A549 (cell line): ENCODE measurements around the gene UNCX. TPM values are rescaled to one million over a fixed set of nuclear protein-coding genes. Genes with fewer than 3 reads are reported as not detected.

Experiments used
- ATAC-seq, 2 experiments: fragments of 200-7000 bp in 1 of 2; fragments of >200 bp in 1 of 2; cut with Nextera tagmentation in 1 of 2; cut with Tn5 transposase in 1 of 2; 3 replicates each; pipeline versions ENCODE4 v1.8.0 to v1.9.1; 2018 to 2020; ENCODE audit warnings: mild to moderate bottlenecking in 1 of 2, moderate library complexity in 1 of 2
- CTCF ChIA-PET: fragments of 300-600 bp; sonication (Branson Sonifier 250); formaldehyde crosslinking; extraction: SDS; loops from one replicate; lab custom pipeline; 2021; ENCODE audit warnings: antibody characterized with exemption, inconsistent platforms; lab: Yijun Ruan, JAX
- POLR2A ChIA-PET: fragments of 350-600 bp; formaldehyde crosslinking; extraction: SDS; loops from one replicate; lab custom pipeline; 2021; ENCODE audit warnings: antibody characterized with exemption, inconsistent platforms; lab: Yijun Ruan, JAX
- DNase-seq, 2 experiments: peaks; one replicate each; pipeline versions ENCODE4 v3.0.0 to v3.0.0-alpha.2; 2011 to 2016; ENCODE audit warnings: low read depth in 1 of 2, low spot score in 1 of 2
- FAIRE-seq: peaks from 2 replicates; lab custom pipeline; 2011; peaks lifted over from hg19 to GRCh38; lab: Jason Lieb, UNC
- H3K27ac ChIP-seq, 2 experiments: fragments of >200 bp; sonication (Bioruptor Twin); formaldehyde crosslinking; 3 replicates each; pipeline ENCODE4 v1.5.1; 2016 to 2017
- H3K4me1 ChIP-seq: fragments of >200 bp; sonication (Bioruptor Twin); formaldehyde crosslinking; 3 replicates; pipeline ENCODE4 v1.6.1; 2016
- H3K4me2 ChIP-seq: fragments of >200 bp; sonication (Bioruptor Twin); formaldehyde crosslinking; 3 replicates; pipeline ENCODE4 v1.6.1; 2016
- H3K4me3 ChIP-seq: fragments of >200 bp; sonication (Bioruptor Twin); formaldehyde crosslinking; 3 replicates; pipeline ENCODE4 v1.5.1; 2016
- H3K9me3 ChIP-seq: fragments of >200 bp; sonication (Bioruptor Twin); formaldehyde crosslinking; 3 replicates; pipeline ENCODE4 v1.6.1; 2016
- CBX2 ChIP-seq: fragments of 200-600 bp; sonication (generic); IDR thresholded peaks from 2 replicates; pipeline ENCODE4 v1.6.1; 2016; ENCODE audit warnings: low read depth, mild to moderate bottlenecking, borderline replicate concordance
- CHD4 ChIP-seq: fragments of 200-600 bp; sonication (generic); IDR thresholded peaks from 2 replicates; pipeline ENCODE4 v1.6.1; 2016; ENCODE audit warnings: antibody characterized with exemption, mild to moderate bottlenecking, borderline replicate concordance
- EHF ChIP-seq: fragments of 250-450 bp; sonication (Bioruptor Pico); IDR thresholded peaks from 2 replicates; pipeline ENCODE4 v1.5.0; 2020; ENCODE audit warnings: mild to moderate bottlenecking
- HOXB5 ChIP-seq: fragments of 250-450 bp; sonication (Bioruptor Pico); IDR thresholded peaks from 2 replicates; pipeline ENCODE4 v1.5.0; 2020; ENCODE audit warnings: mild to moderate bottlenecking, moderate library complexity
- KDM5A ChIP-seq: fragments of 200-600 bp; sonication (generic); IDR thresholded peaks from 2 replicates; pipeline ENCODE4 v1.6.1; 2016; ENCODE audit warnings: antibody characterized with exemption, mild to moderate bottlenecking
- MAFK ChIP-seq: fragments of 450-650 bp; IDR thresholded peaks from 2 replicates; pipeline ENCODE4 v1.6.1; 2014; ENCODE audit not compliant: partially characterized antibody
- MAZ ChIP-seq: fragments of 150-350 bp; IDR thresholded peaks from 2 replicates; pipeline ENCODE4 v1.6.1; 2014; ENCODE audit warnings: antibody characterized with exemption, low read depth, low read length, borderline replicate concordance
- MYC ChIP-seq: IDR thresholded peaks from 2 replicates; pipeline ENCODE4 v1.6.1; 2012; ENCODE audit warnings: mild to moderate bottlenecking, inconsistent platforms, low read length, improper control_type of control experiment, borderline replicate concordance
- POLR2A ChIP-seq: IDR thresholded peaks from 2 replicates; pipeline ENCODE4 v1.6.1; 2012; ENCODE audit warnings: mild to moderate bottlenecking, low read length
- RAD21 ChIP-seq, 2 experiments: fragments of >200 bp in 1 of 2; sonication (Bioruptor Twin) in 1 of 2; formaldehyde crosslinking in 1 of 2; IDR thresholded peaks in 1 of 2; conservative IDR thresholded peaks in 1 of 2; 2 replicates in 1 of 2; 3 replicates in 1 of 2; pipeline ENCODE4 v1.6.1; 2012 to 2018; ENCODE audit warnings: inconsistent platforms in 1 of 2
- SMC3 ChIP-seq: fragments of >200 bp; sonication (Bioruptor Twin); formaldehyde crosslinking; IDR thresholded peaks from 3 replicates; pipeline ENCODE4 v1.6.1; 2018; ENCODE audit warnings: inconsistent platforms
- TFCP2L1 ChIP-seq: fragments of 250-450 bp; sonication (Bioruptor Pico); IDR thresholded peaks from 2 replicates; pipeline ENCODE4 v1.5.0; 2021; ENCODE audit warnings: mild to moderate bottlenecking
- TP53 ChIP-seq: fragments of 250-450 bp; sonication (Bioruptor Pico); IDR thresholded peaks from 2 replicates; pipeline ENCODE4 v1.5.0; 2021; ENCODE audit warnings: mild to moderate bottlenecking, moderate library complexity
- ZFP36 ChIP-seq: fragments of 450-650 bp; IDR thresholded peaks from 2 replicates; pipeline ENCODE4 v1.6.1; 2014; ENCODE audit warnings: borderline replicate concordance; ENCODE audit not compliant: partially characterized antibody
- ZSCAN20 ChIP-seq: fragments of 250-450 bp; sonication (Bioruptor Pico); IDR thresholded peaks from 2 replicates; pipeline ENCODE4 v1.8.0; 2022; ENCODE audit warnings: mild to moderate bottlenecking, moderate library complexity
- WGBS: methylation state at CpG from one replicate; pipeline ENCODE4 v1.1.6; 2017; ENCODE audit errors: missing lambda C conversion rate; 5-methylcytosine and 5-hydroxymethylcytosine counted together
- polyA plus RNA-seq, 4 experiments: library from polyadenylated mRNA; depleted of rRNA in 3 of 4; stranded (reverse); fragments of >200 nt; fragmentation: RNase III in 1 of 4; extraction: RNeasy Plus Mini Kit Qiagen cat#74134 plus additional on column Dnase treatment in 1 of 4; gene quantifications; 2 replicates in 3 of 4; 3 replicates in 1 of 4; pipeline ENCODE4 v1.2.3, GENCODE V29; 2011 to 2017
- TF ChIP-seq, protein P1 (sequence below): fragments of 250-450 bp; sonication (Bioruptor Pico); IDR thresholded peaks from 2 replicates; pipeline ENCODE4 v1.5.0; 2021; ENCODE audit warnings: mild to moderate bottlenecking, moderate library complexity, borderline replicate concordance
- TF ChIP-seq, protein P2 (sequence below): IDR thresholded peaks from 2 replicates; pipeline ENCODE4 v1.6.1; 2012
- TF ChIP-seq, protein P3 (sequence below): fragments of >200 bp; sonication (Bioruptor Twin); formaldehyde crosslinking; IDR thresholded peaks from 2 replicates; pipeline ENCODE4 v1.6.1; 2016
- TF ChIP-seq, protein P4 (sequence below): IDR thresholded peaks from 2 replicates; pipeline ENCODE4 v1.6.1; 2012; ENCODE audit warnings: low read depth, borderline replicate concordance
- TF ChIP-seq, protein P5 (sequence below): fragments of >200 bp; sonication (Bioruptor Twin); formaldehyde crosslinking; IDR thresholded peaks from 3 replicates; pipeline ENCODE4 v1.5.1; 2016
- TF ChIP-seq, protein P6 (sequence below): fragments of 450-650 bp; IDR thresholded peaks from 2 replicates; pipeline ENCODE4 v1.6.1; 2014; ENCODE audit warnings: antibody characterized with exemption

UNCX gene
- polyA plus RNA-seq, 2 of the 4 experiments (the other 2 are of a cell fraction), result not detected

DNA sequence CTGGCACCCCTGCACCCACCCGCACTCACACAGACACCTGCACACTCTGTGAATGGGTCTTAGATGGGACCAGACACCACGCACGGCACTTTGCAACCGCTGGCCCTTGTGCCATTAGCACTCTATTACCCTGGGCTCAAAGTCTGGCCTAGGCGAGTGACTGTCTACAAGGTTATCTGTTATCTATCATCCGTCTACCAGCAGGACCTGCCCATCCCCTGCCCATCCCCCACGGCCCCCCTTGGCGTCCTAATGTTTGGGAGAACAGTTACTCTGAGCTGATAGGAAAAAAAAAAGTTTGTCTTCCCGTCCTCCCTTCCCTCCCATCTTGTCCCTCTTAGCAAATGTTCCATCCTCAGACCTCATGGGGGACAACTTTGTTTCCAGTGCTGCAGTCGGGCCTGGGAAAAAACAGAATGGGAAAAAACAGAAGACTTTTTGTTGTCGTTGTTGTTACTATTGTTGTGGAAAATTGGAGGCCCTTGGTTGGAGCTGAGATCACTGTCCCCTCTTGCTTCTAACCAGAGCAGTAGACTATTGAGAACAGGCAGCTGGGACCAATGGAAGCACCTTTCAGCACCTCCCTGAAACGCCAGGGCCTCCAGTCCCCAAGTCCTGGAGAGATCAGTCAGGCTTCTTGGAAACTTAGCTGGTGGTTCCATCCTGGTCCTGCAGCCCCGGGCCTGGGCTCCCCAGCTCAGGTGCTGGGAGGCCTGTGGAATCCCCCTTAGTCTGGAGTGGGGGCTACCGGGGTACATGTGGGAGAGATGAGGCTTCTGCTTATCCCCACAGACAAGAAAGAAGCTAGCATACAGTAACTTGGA is 12.2 kb downstream of the UNCX start:
- Histone ChIP-seq H3K4me2 (no peak overlapping the region), H3K4me3 (no peak overlapping the region), H3K9me3 (no peaks in the 10 kb centered on the region), H3K27ac (no peak overlapping the region), H3K4me1 (peaks cover 12% of the 10 kb centered on the region; the same call in 1 of the 3 replicates)
- ChIA-PET POLR2A (no interaction called here), CTCF (interaction anchor here (0.8 to 2.0 kb wide), 5 partner anchors 11 to 44 kb away, joined by 3 to 11 read pairs (median 3); partner anchors contain the start of gene UNCX)
- DNase-seq (no peak), FAIRE-seq (no peak), ATAC-seq (no peak)
- no peak for TF ChIP-seq TP53 (CRISPR knock-in tag)
- no peak for TF ChIP-seq KDM5A
- TF ChIP-seq, protein P1, sequence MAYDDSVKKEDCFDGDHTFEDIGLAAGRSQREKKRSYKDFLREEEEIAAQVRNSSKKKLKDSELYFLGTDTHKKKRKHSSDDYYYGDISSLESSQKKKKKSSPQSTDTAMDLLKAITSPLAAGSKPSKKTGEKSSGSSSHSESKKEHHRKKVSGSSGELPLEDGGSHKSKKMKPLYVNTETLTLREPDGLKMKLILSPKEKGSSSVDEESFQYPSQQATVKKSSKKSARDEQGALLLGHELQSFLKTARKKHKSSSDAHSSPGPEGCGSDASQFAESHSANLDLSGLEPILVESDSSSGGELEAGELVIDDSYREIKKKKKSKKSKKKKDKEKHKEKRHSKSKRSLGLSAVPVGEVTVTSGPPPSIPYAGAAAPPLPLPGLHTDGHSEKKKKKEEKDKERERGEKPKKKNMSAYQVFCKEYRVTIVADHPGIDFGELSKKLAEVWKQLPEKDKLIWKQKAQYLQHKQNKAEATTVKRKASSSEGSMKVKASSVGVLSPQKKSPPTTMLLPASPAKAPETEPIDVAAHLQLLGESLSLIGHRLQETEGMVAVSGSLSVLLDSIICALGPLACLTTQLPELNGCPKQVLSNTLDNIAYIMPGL, result no peak
- TF ChIP-seq, protein P2, sequence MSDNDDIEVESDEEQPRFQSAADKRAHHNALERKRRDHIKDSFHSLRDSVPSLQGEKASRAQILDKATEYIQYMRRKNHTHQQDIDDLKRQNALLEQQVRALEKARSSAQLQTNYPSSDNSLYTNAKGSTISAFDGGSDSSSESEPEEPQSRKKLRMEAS, result no peak
- no peak for TF ChIP-seq RAD21 (conservative IDR thresholded peaks at IDR 0.05 in 1 of 2, IDR thresholded peaks at IDR 0.05 in 1 of 2)
- no peak for TF ChIP-seq CHD4
- TF ChIP-seq, protein P3, sequence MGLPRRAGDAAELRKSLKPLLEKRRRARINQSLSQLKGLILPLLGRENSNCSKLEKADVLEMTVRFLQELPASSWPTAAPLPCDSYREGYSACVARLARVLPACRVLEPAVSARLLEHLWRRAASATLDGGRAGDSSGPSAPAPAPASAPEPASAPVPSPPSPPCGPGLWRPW, result no peak
- no peak for TF ChIP-seq SMC3
- TF ChIP-seq HOXB5 (CRISPR knock-in tag), result no peak
- TF ChIP-seq MAZ, result no peak
- TF ChIP-seq, protein P4, sequence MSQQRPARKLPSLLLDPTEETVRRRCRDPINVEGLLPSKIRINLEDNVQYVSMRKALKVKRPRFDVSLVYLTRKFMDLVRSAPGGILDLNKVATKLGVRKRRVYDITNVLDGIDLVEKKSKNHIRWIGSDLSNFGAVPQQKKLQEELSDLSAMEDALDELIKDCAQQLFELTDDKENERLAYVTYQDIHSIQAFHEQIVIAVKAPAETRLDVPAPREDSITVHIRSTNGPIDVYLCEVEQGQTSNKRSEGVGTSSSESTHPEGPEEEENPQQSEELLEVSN, result no peak
- no peak for TF ChIP-seq EHF (CRISPR knock-in tag)
- 58% methylated on average over 14 of the region's 14 CpGs for WGBS

DNA sequence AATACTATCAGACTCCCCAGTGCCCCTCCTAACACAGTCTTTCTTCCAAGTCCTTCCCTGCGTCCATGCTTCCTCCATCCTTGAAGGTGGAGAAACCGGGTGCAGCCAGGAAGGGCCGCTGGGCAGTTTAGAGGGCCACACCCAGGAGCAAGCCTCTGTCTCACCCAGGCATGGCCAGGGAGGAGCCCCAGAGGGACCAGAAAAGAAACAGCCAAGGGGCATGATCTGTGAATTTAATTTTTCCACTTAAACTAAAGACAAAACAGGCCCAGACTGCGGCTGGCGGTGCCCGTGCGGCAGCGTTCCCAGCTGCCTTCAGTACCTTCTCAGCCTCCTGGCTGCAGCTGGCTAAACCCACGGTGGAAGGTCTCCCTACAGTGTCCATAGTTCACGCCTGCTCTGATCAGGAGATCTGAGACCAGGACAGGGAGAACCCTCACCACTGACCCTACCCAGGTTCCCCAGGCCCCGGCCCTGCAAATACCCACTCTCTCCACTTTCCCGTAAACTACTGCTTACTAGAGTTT is 12.9 kb downstream of the UNCX start:
- Histone ChIP-seq H3K4me2 (no peak overlapping the region), H3K27ac (no peak overlapping the region), H3K4me3 (no peak overlapping the region), H3K4me1 (peaks cover 12% of the 10 kb centered on the region; the same call in 1 of the 3 replicates), H3K9me3 (no peaks in the 10 kb centered on the region)
- DNase-seq (no peak), ATAC-seq (peak in 1 of 2 experiments; percentile 17; a peak in 3 of 6 replicates), FAIRE-seq (no peak)
- POLR2A ChIA-PET, result no interaction called here
- WGBS, result 76% methylated on average over 12 of the region's 12 CpGs
- TF ChIP-seq, protein P3, result no peak
- CTCF ChIA-PET, result interaction anchor here (0.8 to 2.0 kb wide), 4 partner anchors 12 to 44 kb away, joined by 3 to 11 read pairs (median 4); partner anchors contain the start of gene UNCX

DNA sequence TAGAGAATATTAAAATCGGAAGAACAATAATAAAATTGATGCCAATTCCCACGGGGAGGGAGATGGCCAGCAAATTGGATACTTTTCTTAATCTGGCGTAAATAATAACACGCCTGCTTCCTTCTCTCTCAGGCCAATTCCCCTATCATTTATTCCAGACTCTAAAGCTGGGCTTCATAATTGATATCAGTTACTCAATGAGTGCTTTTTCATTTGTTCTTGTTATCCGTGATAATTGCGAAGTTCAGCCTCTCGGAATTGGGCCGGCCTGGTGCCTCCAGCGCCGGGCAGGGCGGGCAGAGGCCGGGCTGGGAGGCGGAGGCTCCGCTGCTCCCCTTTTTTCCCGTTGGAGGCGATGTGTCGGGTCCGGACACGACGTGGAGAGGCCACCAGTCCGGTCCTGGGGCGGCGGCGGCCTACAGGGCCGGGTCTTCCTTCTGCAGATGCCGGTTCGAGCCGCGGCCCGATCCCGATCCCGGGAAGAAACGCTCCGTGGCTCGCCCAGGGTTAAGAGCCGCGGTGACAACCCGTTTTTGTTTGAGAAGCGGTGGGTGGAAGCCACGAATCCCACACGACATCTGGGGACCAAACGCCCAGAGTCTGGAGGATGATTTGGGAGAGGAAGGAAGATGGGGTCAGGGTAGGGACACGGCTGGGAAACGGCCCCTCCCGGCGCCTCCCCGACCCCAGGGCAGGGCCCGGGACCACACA is 13.6 kb downstream of the UNCX start:
- H3K27ac ChIP-seq, result no peak overlapping the region
- H3K9me3 ChIP-seq, result no peaks in the 10 kb centered on the region
- ChIA-PET CTCF (interaction anchor here (0.5 to 2.0 kb wide), 3 partner anchors 13 to 1344 kb away, joined by 4 to 11 read pairs (median 5); partner anchors contain the start of gene UNCX), POLR2A (no interaction called here)
- 73% methylated on average over 44 of the region's 48 CpGs for WGBS
- no peak overlapping the region for H3K4me3 ChIP-seq
- H3K4me1 ChIP-seq, result peaks cover 12% of the 10 kb centered on the region; the same call in 1 of the 3 replicates
- no peak overlapping the region for H3K4me2 ChIP-seq
- ATAC-seq, result no peak
- FAIRE-seq, result no peak
- no peak for DNase-seq
- no peak for TF ChIP-seq POLR2A
- no peak for TF ChIP-seq ZSCAN20 (CRISPR knock-in tag)
- TF ChIP-seq, protein P5, sequence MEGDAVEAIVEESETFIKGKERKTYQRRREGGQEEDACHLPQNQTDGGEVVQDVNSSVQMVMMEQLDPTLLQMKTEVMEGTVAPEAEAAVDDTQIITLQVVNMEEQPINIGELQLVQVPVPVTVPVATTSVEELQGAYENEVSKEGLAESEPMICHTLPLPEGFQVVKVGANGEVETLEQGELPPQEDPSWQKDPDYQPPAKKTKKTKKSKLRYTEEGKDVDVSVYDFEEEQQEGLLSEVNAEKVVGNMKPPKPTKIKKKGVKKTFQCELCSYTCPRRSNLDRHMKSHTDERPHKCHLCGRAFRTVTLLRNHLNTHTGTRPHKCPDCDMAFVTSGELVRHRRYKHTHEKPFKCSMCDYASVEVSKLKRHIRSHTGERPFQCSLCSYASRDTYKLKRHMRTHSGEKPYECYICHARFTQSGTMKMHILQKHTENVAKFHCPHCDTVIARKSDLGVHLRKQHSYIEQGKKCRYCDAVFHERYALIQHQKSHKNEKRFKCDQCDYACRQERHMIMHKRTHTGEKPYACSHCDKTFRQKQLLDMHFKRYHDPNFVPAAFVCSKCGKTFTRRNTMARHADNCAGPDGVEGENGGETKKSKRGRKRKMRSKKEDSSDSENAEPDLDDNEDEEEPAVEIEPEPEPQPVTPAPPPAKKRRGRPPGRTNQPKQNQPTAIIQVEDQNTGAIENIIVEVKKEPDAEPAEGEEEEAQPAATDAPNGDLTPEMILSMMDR, result no peak
- no peak for TF ChIP-seq MAFK
- TF ChIP-seq, protein P1, result no peak
- no peak for TF ChIP-seq MYC
- no peak for TF ChIP-seq SMC3
- no peak for TF ChIP-seq CBX2
- no peak for TF ChIP-seq ZFP36
- no peak for TF ChIP-seq TFCP2L1 (CRISPR knock-in tag)
- no peak for TF ChIP-seq TP53 (CRISPR knock-in tag)
- TF ChIP-seq, protein P6, sequence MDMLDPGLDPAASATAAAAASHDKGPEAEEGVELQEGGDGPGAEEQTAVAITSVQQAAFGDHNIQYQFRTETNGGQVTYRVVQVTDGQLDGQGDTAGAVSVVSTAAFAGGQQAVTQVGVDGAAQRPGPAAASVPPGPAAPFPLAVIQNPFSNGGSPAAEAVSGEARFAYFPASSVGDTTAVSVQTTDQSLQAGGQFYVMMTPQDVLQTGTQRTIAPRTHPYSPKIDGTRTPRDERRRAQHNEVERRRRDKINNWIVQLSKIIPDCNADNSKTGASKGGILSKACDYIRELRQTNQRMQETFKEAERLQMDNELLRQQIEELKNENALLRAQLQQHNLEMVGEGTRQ, result no peak
- TF ChIP-seq RAD21 (conservative IDR thresholded peaks at IDR 0.05 in 1 of 2, IDR thresholded peaks at IDR 0.05 in 1 of 2), result no peak
